Stimulated activated naive CD8-positive, alpha-beta T cell treated with anti-CD3 and anti-CD28 coated beads, Interleukin-15, amount 100 ng/mL, for 72 hours (primary cell): ENCODE data around the gene TMEM8B.

Experiments used
- ATAC-seq: fragments of 150-1000 bp; cut with Tn5 transposase; 2 replicates; pipeline ENCODE4 v1.10.0; 2021; ENCODE audit warnings: mild to moderate bottlenecking, moderate library complexity
- DNase-seq, 2 donors: peaks; one replicate each; pipeline ENCODE4 v3.0.0; 2021 to 2022
- H3K27ac Mint-ChIP-seq, 2 donors: one replicate each; pipeline ENCODE4 v1.8.0; 2022; ENCODE audit warnings: mild to moderate bottlenecking in 2 of 2, mixed read lengths in 2 of 2, moderate library complexity in 2 of 2
- H3K27me3 Mint-ChIP-seq: one replicate; pipeline ENCODE4 v1.8.0; 2022; ENCODE audit warnings: mixed read lengths
- H3K4me1 Mint-ChIP-seq: one replicate; pipeline ENCODE4 v1.8.0; 2022; ENCODE audit warnings: mild to moderate bottlenecking, mixed read lengths
- H3K4me3 Mint-ChIP-seq, 2 donors: one replicate each; pipeline ENCODE4 v1.8.0; 2022; ENCODE audit warnings: mild to moderate bottlenecking in 2 of 2, mixed read lengths in 2 of 2, moderate library complexity in 1 of 2
- H3K9me3 Mint-ChIP-seq, 2 donors: one replicate each; pipeline ENCODE4 v1.8.0; 2022; ENCODE audit warnings: mixed read lengths in 2 of 2

TMEM8B gene

DNA sequence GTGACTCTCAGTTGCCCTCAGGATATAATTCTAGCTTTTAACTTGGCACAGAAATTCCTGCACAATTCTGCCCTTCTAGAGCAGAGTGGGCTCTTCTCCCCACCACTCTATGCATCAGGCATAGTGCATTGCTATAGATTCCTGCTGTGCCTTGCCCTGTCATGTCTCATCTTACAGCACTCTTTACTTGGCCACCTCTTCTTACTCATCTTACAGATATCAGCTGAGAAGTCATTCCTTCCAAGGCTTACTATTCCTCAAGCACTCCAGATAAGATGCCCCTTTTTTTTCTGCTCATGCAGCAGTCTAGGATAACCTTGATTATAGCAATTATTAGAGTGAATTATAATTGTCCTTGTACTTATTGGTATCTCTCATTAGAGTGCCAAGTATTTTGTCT lies 6.1 kb upstream of the TMEM8B start:
- peaks cover 16% of the 10 kb centered on the region for H3K4me1 Mint-ChIP-seq
- no peak overlapping the region for H3K4me3 Mint-ChIP-seq
- no peaks in the 10 kb centered on the region for H3K9me3 Mint-ChIP-seq
- peaks cover 12% of the 10 kb centered on the region for H3K27me3 Mint-ChIP-seq
- no peak for DNase-seq
- H3K27ac Mint-ChIP-seq, result no peak overlapping the region
- ATAC-seq, result no peak

GRCh38 chr9:35826071-35826701 lies 2.8 kb upstream of the TMEM8B start:
- Mint-ChIP-seq H3K27me3 (peaks cover 12% of the 10 kb centered on the region), H3K4me1 (peaks cover 43% of the 10 kb centered on the region), H3K27ac (peak overlapping the region in 1 of 2 donors; percentile 49), H3K4me3 (peak overlapping the region; percentile 5 to 36), H3K9me3 (no peaks in the 10 kb centered on the region)
- DNase-seq (peak; percentile 36 to 43), ATAC-seq (peak; percentile 63)

GRCh38 chr9:35827486-35827885 lies 1.5 kb upstream of the TMEM8B start:
- DNase-seq (no peak), ATAC-seq (no peak)
- Mint-ChIP-seq H3K4me3 (peak overlapping the region in 1 of 2 donors; percentile 52), H3K27ac (no peak overlapping the region), H3K27me3 (peaks cover 12% of the 10 kb centered on the region), H3K4me1 (peaks cover 43% of the 10 kb centered on the region), H3K9me3 (no peaks in the 10 kb centered on the region)

DNA sequence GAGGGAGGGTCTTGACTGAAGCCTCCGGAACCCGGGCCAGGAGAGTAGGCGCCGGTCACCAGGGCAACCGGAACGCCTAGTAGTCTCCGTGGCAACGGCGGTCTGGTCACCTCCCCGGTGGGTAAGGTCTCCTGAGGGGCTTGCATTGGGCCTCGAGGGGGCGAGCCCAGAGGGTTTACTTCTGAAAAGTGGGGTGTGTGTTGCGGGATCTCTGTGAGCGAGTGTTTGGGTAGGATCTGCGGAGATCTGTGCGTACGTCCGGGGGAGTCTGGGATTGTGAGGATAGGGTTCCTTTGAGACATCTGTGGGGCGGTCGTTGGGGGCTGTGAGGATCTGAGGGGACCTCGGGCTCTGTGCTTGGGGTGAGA lies 328 bp upstream of the TMEM8B start, which contains the start of gene FAM221B:
FAM221B (minus strand) TSS at position 17 of the 368 bp plus-strand sequence. CDS start 2,571 bp downstream, outside the sequence.
- Mint-ChIP-seq H3K27me3 (peaks cover 12% of the 10 kb centered on the region), H3K4me3 (peak within 1 kb of the TSS; percentile 92 to 94), H3K4me1 (peaks cover 43% of the 10 kb centered on the region), H3K27ac (peak within 1 kb of the TSS; percentile 89 to 95), H3K9me3 (no peaks in the 10 kb centered on the region)
- DNase-seq (no peak), ATAC-seq (peak; percentile 27)

DNA sequence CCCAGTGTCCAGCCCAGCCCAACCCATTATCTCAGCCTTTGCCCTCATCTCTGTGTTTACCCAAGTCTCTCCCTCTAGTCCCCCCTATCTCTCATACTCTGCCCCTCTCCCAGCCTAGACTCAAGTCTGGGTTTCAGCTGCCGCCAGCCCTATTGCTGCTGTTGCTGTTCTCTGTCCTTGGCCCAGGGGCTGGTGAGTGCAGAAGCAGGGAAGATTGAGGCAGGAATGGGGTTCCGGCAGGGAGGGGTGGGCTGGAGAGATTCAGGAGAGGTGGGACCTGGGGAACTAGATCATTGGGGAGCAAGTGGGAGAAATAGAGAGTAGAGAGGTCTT lies 702 bp downstream of the TMEM8B start:
- Mint-ChIP-seq H3K4me3 (peak overlapping the region; percentile 85 to 90), H3K4me1 (peaks cover 43% of the 10 kb centered on the region), H3K27ac (peak overlapping the region; percentile 85 to 89), H3K27me3 (peaks cover 12% of the 10 kb centered on the region), H3K9me3 (no peaks in the 10 kb centered on the region)
- DNase-seq, result no peak
- ATAC-seq, result peak; percentile 11

- Mint-ChIP-seq H3K9me3 (no peaks in the 10 kb centered on the region), H3K4me1 (peaks cover 36% of the 10 kb centered on the region), H3K27me3 (peaks cover 12% of the 10 kb centered on the region), H3K4me3 (no peak overlapping the region), H3K27ac (no peak overlapping the region)
- no peak for ATAC-seq
- DNase-seq, result no peak
These were observed 2.0 kb downstream of the TMEM8B start for GRCh38 chr9:35831040-35831439.

DNA sequence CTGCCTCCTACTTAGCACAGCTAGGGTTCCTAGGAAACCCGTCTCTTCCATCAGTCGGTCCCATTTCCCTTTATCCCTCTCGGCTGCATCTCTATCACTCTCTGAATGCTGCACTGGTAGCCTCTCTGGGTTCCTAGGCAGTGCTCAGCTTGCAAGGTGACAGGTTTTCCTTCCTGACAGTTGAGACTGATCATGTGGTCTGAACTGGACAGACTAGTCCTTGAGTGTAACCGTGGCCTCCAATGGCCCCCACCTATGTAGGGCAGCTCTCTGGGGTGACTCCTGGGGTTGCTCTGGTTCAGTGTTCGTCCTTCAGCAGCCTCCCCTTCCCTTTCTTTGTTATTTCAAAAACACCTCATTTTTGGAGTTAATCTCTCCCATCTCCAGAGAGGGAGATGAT lies 3.8 kb downstream of the TMEM8B start:
- H3K27me3 Mint-ChIP-seq, result no peaks in the 10 kb centered on the region
- peaks cover 27% of the 10 kb centered on the region for H3K4me1 Mint-ChIP-seq
- no peak for ATAC-seq
- no peaks in the 10 kb centered on the region for H3K9me3 Mint-ChIP-seq
- no peak overlapping the region for H3K27ac Mint-ChIP-seq
- no peak for DNase-seq
- no peak overlapping the region for H3K4me3 Mint-ChIP-seq

DNA sequence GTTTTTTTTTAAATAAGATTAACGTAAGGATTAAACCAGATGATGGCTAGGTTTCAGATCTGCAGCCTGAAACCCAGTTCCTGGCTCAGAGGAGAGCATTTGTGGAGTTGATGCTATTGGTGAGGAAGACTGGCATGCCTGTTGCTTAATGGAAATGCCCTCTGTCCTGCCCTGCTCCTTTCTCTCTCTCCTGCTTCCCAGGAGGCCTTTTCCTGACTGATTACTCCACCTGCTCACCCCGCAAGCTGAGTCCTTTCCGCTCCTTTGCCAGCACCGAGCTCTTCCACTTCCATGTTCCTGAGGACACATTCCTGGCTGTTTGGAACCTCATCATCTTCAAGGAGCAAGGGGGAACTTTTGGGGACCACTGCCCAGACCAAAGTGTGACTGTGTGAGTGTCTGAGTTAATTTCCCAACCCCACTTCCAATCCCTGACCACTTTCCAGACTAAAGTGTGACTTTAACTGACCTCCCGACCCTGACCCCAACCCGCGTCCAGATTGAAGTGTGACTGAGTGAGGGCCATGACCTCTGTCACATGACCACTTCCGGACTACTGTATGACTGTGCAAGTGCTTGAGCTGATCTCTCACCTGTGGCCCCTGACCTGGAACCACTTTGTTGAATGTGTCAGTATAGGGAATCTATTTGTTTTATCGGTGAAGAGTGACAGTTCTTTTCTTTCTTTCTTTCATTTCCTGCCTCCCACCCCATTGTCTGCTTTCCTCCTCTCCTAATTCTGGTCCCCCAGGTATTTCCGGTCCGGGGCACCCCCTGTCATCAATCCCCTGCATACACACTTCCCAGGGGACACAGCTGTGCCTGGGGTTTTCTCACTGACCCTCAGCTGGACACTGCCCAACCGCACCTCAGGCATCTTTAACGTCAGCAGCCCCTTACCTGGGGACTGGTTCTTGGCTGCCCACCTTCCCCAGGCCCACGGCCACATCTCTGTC lies 5.5 kb downstream of the TMEM8B start:
- Mint-ChIP-seq H3K27me3 (no peaks in the 10 kb centered on the region), H3K4me1 (peaks cover 16% of the 10 kb centered on the region), H3K27ac (no peak overlapping the region), H3K9me3 (no peaks in the 10 kb centered on the region), H3K4me3 (no peak overlapping the region)
- no peak for DNase-seq
- no peak for ATAC-seq

GRCh38 chr9:35835216-35835632 lies 6.2 kb downstream of the TMEM8B start:
- peaks cover 9% of the 10 kb centered on the region for H3K4me1 Mint-ChIP-seq
- no peak overlapping the region for H3K27ac Mint-ChIP-seq
- ATAC-seq (no peak), DNase-seq (no peak)
- H3K4me3 Mint-ChIP-seq, result no peak overlapping the region
- no peaks in the 10 kb centered on the region for H3K9me3 Mint-ChIP-seq
- no peaks in the 10 kb centered on the region for H3K27me3 Mint-ChIP-seq

DNA sequence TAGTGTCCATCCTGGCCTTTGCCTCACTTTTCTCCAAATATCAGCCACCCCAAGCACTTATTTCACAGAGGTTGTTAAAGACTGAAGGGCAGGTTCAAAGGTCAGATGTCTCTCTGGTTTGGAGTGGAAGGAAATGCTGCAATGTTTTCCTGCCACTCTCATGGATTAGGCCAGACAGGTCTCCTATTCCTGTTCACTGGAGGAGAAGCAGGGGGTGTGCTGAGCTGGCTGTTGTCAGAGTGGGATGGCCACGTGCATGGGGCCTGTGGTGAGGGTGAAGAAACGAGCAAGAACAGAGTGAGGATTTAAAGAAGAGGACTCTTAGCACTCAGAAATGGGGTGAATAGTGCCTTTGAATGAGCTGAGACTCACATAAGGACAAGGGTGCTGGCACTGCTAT lies 6.7 kb downstream of the TMEM8B start:
- no peak for DNase-seq
- Mint-ChIP-seq H3K27me3 (no peaks in the 10 kb centered on the region), H3K4me3 (no peak overlapping the region), H3K9me3 (no peaks in the 10 kb centered on the region), H3K4me1 (peaks cover 3% of the 10 kb centered on the region), H3K27ac (peak overlapping the region in 1 of 2 donors; percentile 64)
- ATAC-seq, result no peak

DNA sequence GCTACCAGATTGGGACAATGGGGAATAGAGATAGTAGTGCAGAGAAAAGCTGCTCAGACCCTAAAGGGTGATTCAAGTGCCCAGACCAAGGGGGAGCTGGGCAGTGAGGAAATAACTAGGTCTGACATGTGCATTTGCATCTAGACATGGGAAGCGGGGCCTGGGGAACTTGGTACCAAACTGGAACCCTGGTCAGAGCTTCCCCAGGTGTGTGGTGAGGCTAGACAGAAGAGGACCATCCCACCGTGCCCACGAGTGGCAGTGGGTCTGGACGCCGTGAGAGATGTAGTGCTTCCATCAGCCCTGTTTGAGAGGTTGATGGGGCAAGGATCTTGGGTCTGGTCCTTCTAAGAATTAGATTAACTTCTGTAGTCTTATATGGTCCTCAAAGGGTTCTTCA lies 7.6 kb downstream of the TMEM8B start:
- DNase-seq (no peak), ATAC-seq (no peak)
- H3K4me3 Mint-ChIP-seq, result no peak overlapping the region
- no peaks in the 10 kb centered on the region for H3K9me3 Mint-ChIP-seq
- no peaks in the 10 kb centered on the region for H3K27me3 Mint-ChIP-seq
- H3K4me1 Mint-ChIP-seq, result no peaks in the 10 kb centered on the region
- no peak overlapping the region for H3K27ac Mint-ChIP-seq

- ATAC-seq, result no peak
- no peak for DNase-seq
- Mint-ChIP-seq H3K4me3 (no peak overlapping the region), H3K27me3 (no peaks in the 10 kb centered on the region), H3K27ac (peak overlapping the region in 1 of 2 donors; percentile 76), H3K9me3 (no peaks in the 10 kb centered on the region), H3K4me1 (peaks cover 17% of the 10 kb centered on the region)
These were observed 10.9 kb downstream of the TMEM8B start for GRCh38 chr9:35839926-35840325.

GRCh38 chr9:35840881-35841644 lies 12.0 kb downstream of the TMEM8B start:
- peaks cover 28% of the 10 kb centered on the region for H3K4me1 Mint-ChIP-seq
- peak overlapping the region in 1 of 2 donors; percentile 75 for H3K27ac Mint-ChIP-seq
- H3K27me3 Mint-ChIP-seq, result no peaks in the 10 kb centered on the region
- no peak overlapping the region for H3K4me3 Mint-ChIP-seq
- DNase-seq (no peak), ATAC-seq (no peak)
- no peaks in the 10 kb centered on the region for H3K9me3 Mint-ChIP-seq

DNA sequence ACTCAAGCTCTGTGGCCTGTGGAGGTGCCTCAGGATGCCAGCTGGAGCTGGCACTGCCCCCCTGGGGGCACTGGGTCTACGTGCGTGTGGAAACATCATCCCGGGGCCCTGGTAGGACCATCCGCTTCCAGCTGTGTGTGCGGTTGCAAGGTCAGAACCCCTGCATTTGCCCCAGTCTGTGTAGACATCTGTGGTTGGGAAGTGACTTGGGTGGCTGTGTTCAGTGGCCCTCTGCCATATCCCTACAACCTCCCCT lies 12.5 kb downstream of the TMEM8B start:
- no peaks in the 10 kb centered on the region for H3K9me3 Mint-ChIP-seq
- peak overlapping the region in 1 of 2 donors; percentile 75 for H3K27ac Mint-ChIP-seq
- ATAC-seq (no peak), DNase-seq (no peak)
- peaks cover 30% of the 10 kb centered on the region for H3K4me1 Mint-ChIP-seq
- H3K27me3 Mint-ChIP-seq, result no peaks in the 10 kb centered on the region
- no peak overlapping the region for H3K4me3 Mint-ChIP-seq

GRCh38 chr9:35842020-35842745 lies 13.2 kb downstream of the TMEM8B start:
- H3K4me1 Mint-ChIP-seq, result peaks cover 36% of the 10 kb centered on the region

More at GRCh38 chr9:35842020-35842745, 13.2 kb downstream of the TMEM8B start:
- H3K27me3 Mint-ChIP-seq, result no peaks in the 10 kb centered on the region
- no peak overlapping the region for H3K4me3 Mint-ChIP-seq
- no peak for ATAC-seq
- DNase-seq, result no peak
- H3K27ac Mint-ChIP-seq, result no peak overlapping the region
- no peaks in the 10 kb centered on the region for H3K9me3 Mint-ChIP-seq
